ENCODE measurements around the gene CD2.

The CD2 gene

GRCh38 chr1:116708255-116708900 is 45.9 kb upstream of the CD2 start:
- TF ChIP-seq NFIC (IDR thresholded peaks at IDR 0.05): no peak

GRCh38 chr1:116709666-116710167 is 44.5 kb upstream of the CD2 start:
- TF ChIP-seq REST (IDR thresholded peaks at IDR 0.05; ENCODE audit: low read depth) (no peak), CEBPB (IDR thresholded peaks at IDR 0.05) (no peak), NFIC (IDR thresholded peaks at IDR 0.05) (no peak), TEAD4 (IDR thresholded peaks at IDR 0.05) (no peak), CREB1 (IDR thresholded peaks at IDR 0.05; ENCODE audit: low read depth) (no peak), ZBTB7A (IDR thresholded peaks at IDR 0.05; ENCODE audit: low read depth) (no peak), YY1 (IDR thresholded peaks at IDR 0.05; ENCODE audit: low read depth) (no peak), FOXM1 (IDR thresholded peaks at IDR 0.05; ENCODE audit: borderline replicate concordance, low read depth) (no peak), EGR1 (IDR thresholded peaks at IDR 0.05) (no peak)

GRCh38 chr1:116710420-116711262 is 43.6 kb upstream of the CD2 start:
- TF ChIP-seq USF1 (IDR thresholded peaks at IDR 0.05): no peak
- TF ChIP-seq ZBTB7A (IDR thresholded peaks at IDR 0.05; ENCODE audit: low read depth): no peak
- TF ChIP-seq FOXM1 (IDR thresholded peaks at IDR 0.05; ENCODE audit: borderline replicate concordance, low read depth): no peak
- TF ChIP-seq CEBPB (IDR thresholded peaks at IDR 0.05): no peak
- no peak for TF ChIP-seq REST (IDR thresholded peaks at IDR 0.05; ENCODE audit: low read depth)
- no peak for TF ChIP-seq EP300 (IDR thresholded peaks at IDR 0.05; ENCODE audit: borderline replicate concordance)
- no peak for TF ChIP-seq CREB1 (IDR thresholded peaks at IDR 0.05; ENCODE audit: low read depth)
- no peak for TF ChIP-seq MAX (IDR thresholded peaks at IDR 0.05)
- no peak for TF ChIP-seq YY1 (IDR thresholded peaks at IDR 0.05; ENCODE audit: low read depth)
- no peak for TF ChIP-seq TCF12 (IDR thresholded peaks at IDR 0.05; ENCODE audit: low read depth)
- no peak for TF ChIP-seq NFIC (IDR thresholded peaks at IDR 0.05)
- TF ChIP-seq EGR1 (IDR thresholded peaks at IDR 0.05): no peak
- TF ChIP-seq TEAD4 (IDR thresholded peaks at IDR 0.05): no peak
- TF ChIP-seq TAF1 (IDR thresholded peaks at IDR 0.05; ENCODE audit: low read depth): no peak
- TF ChIP-seq RAD21 (IDR thresholded peaks at IDR 0.05; ENCODE audit: low read depth): no peak

GRCh38 chr1:116711263-116711840 is 42.9 kb upstream of the CD2 start:
- TF ChIP-seq YY1 (IDR thresholded peaks at IDR 0.05; ENCODE audit: low read depth): no peak

GRCh38 chr1:116712510-116712909 is 41.7 kb upstream of the CD2 start:
- TF ChIP-seq RAD21 (IDR thresholded peaks at IDR 0.05; ENCODE audit: low read depth): no peak
- no peak for TF ChIP-seq EGR1 (IDR thresholded peaks at IDR 0.05)
- no peak for TF ChIP-seq TAF1 (IDR thresholded peaks at IDR 0.05; ENCODE audit: low read depth)
- no peak for TF ChIP-seq MAX (IDR thresholded peaks at IDR 0.05)
- no peak for TF ChIP-seq REST (IDR thresholded peaks at IDR 0.05; ENCODE audit: low read depth)
- no peak for TF ChIP-seq EP300 (IDR thresholded peaks at IDR 0.05; ENCODE audit: borderline replicate concordance)
- TF ChIP-seq ZBTB7A (IDR thresholded peaks at IDR 0.05; ENCODE audit: low read depth): no peak
- TF ChIP-seq TCF12 (IDR thresholded peaks at IDR 0.05; ENCODE audit: low read depth): no peak
- TF ChIP-seq USF1 (IDR thresholded peaks at IDR 0.05): no peak
- TF ChIP-seq NFIC (IDR thresholded peaks at IDR 0.05): no peak
- TF ChIP-seq YY1 (IDR thresholded peaks at IDR 0.05; ENCODE audit: low read depth): no peak
- TF ChIP-seq CREB1 (IDR thresholded peaks at IDR 0.05; ENCODE audit: low read depth): no peak
- TF ChIP-seq CEBPB (IDR thresholded peaks at IDR 0.05): no peak
- TF ChIP-seq TEAD4 (IDR thresholded peaks at IDR 0.05): no peak
- TF ChIP-seq FOXM1 (IDR thresholded peaks at IDR 0.05; ENCODE audit: borderline replicate concordance, low read depth): no peak

All from Ishikawa (cell line).